GM19372 (cell line): ENCODE measurements around the gene IFITM2.
"Not testable (repeated sequence)": the region's sequence is repeated elsewhere in the genome, so short reads cannot be mapped to it uniquely, and the experiment has no call there.

Source experiments
- ATAC-seq: cut with Tn5 transposase; IDR thresholded peaks from one replicate; pipeline ENCODE4 v1.9.1; 2021; ENCODE audit warnings: mild to moderate bottlenecking, low read depth, moderate library complexity; ENCODE audit not compliant: unreplicated experiment

IFITM2 gene

GRCh38 chr11:319121-319887 is 11.7 kb downstream of the IFITM2 start:
- not testable (repeated sequence) for ATAC-seq

DNA sequence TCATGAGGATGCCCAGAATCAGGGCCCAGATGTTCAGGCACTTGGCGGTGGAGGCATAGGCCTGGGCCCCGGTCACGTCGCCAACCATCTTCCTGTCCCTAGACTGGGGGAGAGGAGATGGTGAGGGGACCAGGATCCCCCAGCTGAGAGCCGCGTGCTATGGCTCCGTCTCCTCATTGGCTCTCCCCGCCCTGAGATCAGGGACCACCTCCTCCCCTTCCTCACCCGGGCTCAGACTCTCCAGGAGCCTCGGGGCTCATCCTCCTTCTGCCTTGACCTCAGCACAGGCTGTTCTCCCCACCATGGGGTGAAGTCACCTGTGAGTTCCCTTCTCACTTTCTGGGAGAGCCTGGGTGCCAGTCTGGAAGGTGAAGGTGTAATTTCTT is 12.3 kb downstream of the IFITM2 start:
- not testable (repeated sequence) for ATAC-seq

- ATAC-seq, result no peak
Observed at GRCh38 chr11:324156-324555, 16.5 kb downstream of the IFITM2 start.

DNA sequence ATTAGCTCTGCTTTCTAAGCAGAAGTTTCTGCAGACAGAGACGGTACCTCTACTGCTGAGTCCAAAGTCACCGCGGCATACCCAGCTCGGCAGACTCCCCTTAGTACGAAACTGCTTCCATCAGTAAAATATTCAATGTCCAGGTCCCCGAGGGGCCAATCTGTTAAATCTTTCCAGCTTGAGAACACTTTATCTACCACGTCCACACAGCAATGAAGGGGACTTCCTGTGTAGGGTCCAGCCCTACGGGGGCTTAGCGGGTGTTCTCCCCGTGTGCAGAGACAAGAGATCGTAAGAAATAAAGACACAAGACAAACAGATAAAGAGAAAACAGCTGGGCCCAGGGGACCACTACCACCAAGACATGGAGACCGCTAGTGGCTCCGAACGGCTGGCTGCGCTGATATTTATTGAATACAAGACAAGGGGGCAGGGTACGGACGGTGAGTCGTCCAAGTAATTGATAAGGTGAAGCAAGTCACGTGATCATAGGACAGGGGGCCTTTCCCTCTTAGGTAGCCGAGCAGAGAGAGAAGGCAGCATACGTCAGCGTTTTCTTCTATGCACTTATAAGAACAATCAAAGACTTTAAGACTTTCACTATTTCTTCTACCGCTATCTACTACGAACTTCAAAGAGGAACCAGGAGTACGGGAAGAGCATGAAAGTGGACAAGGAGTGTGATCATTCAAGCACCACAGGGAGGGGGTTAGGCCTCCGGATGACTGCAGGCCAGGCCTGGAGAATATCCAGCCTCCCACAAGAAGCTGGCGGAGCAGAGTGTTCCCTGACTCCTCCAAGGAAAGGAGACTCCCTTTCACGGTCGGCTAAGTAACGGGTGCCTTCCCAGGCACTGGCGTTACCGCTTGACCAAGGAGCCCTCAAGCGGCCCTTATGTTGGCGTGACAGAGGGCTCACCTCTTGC is 17.2 kb downstream of the IFITM2 start:
- ATAC-seq, result not testable (repeated sequence)

- no peak for ATAC-seq
Observed at GRCh38 chr11:325796-326591, 18.4 kb downstream of the IFITM2 start.

- ATAC-seq, result peak; percentile 16
Observed at GRCh38 chr11:326592-326841, 18.9 kb downstream of the IFITM2 start.

DNA sequence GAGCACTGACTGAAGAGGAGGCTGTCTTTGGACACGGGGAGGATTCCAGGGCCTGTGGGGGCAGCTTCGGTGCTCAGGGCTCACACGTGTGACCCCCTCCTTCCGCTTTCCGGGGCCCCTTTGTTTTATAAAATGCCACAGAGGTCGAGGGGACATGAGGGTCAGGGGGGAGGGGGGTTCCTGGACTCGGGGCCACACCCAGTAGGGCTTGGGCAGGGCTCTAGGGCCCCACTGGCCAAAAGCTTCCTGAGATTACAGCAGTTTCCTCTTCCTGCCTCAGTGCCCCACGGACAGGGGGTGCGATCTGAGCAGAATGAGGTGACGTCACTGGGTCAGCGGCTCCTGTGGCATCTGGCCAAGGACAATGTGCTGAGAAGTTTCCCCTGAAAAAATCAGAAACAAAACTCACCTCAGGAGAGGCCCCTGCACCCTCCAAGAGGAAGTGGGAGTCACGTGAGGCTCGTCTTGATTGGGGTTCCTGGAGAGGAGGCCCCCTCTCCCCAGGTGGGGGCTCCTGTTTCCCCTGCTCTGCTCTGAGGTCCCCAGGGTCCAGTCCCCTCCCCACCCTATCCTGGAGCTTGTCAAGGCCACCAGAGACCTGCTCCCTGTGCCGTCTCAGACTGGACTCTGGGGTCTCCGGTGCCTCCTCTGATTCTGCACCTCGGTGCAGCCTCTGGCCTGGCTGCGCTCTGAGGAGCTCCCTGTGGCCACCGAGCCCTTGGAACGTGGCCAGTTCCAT is 19.4 kb downstream of the IFITM2 start:
- peak; percentile 56 for ATAC-seq

- no peak for ATAC-seq
Observed at GRCh38 chr11:327581-327923, 19.9 kb downstream of the IFITM2 start.

DNA sequence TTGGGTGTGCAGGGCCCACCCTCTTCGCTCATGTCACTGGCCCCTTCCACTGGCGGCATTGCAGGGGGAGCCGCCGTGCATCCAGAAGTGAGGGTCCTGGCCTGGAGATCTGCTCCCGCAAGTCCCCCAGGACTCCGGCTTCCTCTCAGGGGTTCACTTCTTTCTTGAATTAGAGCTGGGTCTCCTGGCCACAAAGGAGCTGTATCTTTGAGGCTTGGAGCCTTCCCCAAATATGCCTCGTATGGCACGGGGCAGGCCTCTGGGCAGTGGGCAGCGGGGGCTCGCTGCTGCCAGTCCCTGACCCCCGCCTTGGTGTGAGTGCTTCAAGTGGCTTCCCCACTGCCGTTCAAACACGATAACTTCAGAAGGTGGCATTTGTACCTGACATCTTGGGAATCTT is 20.4 kb downstream of the IFITM2 start:
- ATAC-seq, result no peak

DNA sequence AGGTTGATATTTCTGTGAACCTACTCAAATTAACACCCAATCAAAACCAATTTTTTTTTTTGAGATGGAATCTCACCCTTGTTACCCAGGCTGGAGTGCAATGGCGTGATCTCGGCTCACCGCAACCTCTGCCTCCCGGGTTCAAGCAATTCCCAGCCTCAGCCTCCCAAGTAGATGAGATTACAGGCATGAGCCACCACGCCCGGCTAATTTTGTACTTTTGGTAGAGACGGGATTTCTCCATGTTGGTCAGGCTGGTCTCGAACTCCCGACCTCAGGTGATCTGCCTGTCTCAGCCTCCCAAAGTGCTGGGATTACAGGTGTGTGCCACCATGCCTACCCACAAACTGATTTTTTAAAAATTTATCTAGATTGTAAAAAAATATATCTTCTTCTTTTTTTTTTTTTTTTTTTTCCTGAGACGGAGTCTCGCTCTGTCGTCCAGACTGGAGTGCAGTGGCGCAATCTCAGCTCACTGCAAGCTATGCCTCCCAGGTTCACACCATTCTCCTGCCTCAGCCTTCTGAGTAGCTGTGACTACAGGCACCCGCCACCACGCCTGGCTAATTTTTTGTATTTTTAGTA is 21.0 kb downstream of the IFITM2 start:
- ATAC-seq, result not testable (repeated sequence)

DNA sequence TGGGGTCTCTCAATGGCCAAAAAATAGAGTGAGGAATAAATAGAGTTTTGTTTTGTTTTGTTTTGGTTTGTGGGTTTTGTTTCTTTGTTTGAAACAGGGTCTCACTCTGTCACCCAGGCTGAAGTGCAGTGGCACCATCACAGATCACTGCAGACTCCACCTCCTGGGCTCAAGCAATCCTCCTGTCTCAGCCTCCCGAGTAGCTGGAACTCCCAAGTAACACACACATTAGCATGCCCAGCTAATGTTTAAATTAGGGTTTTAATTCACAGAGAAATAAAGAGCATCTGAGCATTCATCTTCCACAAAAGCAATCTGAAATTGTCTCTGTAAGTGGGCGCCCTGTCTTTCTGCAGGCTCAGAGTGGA is 22.3 kb downstream of the IFITM2 start:
- ATAC-seq, result no peak

DNA sequence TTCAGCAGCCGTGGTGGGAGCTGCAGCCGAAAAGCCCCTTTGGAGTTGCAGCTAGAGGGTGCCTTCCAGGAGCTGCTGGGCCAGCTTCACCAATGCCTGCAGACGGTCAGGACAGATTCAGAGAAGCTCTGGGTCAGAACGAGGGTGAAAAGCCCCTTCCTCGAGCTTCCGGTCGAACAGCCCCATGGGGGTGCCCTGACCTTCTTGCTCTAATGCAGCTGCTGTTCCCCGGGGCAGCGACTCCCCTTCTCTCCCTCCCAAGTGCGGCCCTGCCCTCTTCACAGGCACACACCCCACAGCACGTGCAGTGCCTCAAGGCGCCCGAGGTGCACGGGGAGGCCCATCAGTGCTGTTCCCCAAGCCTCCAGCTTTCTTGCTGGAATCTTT is 22.7 kb downstream of the IFITM2 start:
- no peak for ATAC-seq

- no peak for ATAC-seq
Observed at GRCh38 chr11:330694-331357, 23.2 kb downstream of the IFITM2 start.

DNA sequence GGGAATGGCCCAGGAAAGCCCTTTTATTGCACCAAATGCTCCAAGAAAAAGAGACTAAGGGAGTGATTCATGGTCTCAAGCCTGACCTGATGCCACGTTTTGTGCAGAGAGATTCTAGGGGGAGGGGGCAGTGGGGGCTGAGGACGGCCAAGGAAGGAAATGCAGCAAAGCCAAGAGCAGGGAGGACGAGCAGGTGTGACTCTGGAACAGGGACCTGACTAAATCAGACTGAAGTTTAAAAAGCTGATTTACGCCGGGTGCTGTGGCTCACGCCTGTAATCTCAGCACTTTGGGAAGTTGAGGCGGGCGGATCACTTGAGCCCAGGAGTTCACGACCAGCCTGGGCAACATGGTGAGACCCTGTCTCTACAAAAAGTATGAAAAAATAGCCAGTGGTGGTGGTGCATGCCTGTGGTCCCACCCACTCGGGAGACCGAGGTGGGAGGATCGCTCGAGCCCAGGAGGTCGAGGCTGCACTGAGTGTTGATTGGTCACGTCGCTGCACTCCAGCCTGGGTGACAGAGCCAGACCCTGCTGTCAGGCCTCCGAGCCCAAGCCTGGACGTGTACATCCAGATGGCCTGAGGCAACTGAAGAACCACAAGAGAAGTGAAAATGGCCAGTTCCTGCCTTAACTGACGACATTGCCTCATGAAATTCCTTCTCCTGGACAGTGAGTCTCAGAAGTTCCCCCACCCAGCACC is 23.9 kb downstream of the IFITM2 start:
- no peak for ATAC-seq

- no peak for ATAC-seq
Observed at GRCh38 chr11:332651-333480, 25.2 kb downstream of the IFITM2 start.

GRCh38 chr11:333616-334263 is 26.1 kb downstream of the IFITM2 start:
- not testable (repeated sequence) for ATAC-seq

- no peak for ATAC-seq
Observed at GRCh38 chr11:334264-334994, 26.8 kb downstream of the IFITM2 start.
